Gastroesophageal sphincter (tissue), 3 donors: ENCODE results near the gene TATDN3.

ENCODE experiments used
- EP300 ChIP-seq: sonication (generic); formaldehyde crosslinking; IDR thresholded peaks from one replicate; pipeline ENCODE4 v1.6.1; 2017; ENCODE audit warnings: antibody characterized with exemption, mild to moderate bottlenecking
- POLR2A ChIP-seq, 2 donors: fragments of 450-650 bp; IDR thresholded peaks; one replicate each; pipeline ENCODE4 v1.6.1; 2017; ENCODE audit warnings: antibody characterized with exemption in 2 of 2, mild to moderate bottlenecking in 2 of 2, moderate library complexity in 1 of 2
- POLR2AphosphoS5 ChIP-seq: sonication (generic); formaldehyde crosslinking; IDR thresholded peaks from one replicate; pipeline ENCODE4 v1.6.1; 2017; ENCODE audit warnings: antibody characterized with exemption
- TF ChIP-seq, protein P1 (sequence below), 4 experiments: fragments of 200-600 bp in 2 of 4; fragments of 450-650 bp in 2 of 4; sonication (generic) in 1 of 4; IDR thresholded peaks; one replicate each; pipeline ENCODE4 v1.5.1; 2017 to 2019; ENCODE audit warnings: antibody characterized with exemption in 4 of 4, mild to moderate bottlenecking in 2 of 4, moderate library complexity in 2 of 4

DNA sequence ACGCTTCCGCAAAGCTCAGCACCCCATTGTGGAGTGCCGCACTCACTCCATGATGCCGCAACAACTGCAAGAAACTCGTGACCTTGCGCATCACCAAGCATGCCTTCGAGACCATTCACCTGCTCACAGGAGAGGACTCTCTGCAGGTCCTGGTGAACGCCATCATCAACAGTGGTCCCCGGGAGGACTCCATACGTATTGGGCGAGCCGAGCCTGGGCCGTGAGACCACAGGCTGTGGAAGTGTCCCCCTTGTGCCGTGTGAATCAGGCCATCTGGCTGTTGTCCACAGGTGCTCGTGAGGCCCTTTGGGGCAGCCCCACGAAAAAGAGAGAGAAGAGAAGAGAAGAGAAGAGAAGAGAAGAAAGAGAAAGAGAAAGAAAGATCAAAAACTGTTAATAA lies 32.5 kb downstream of the TATDN3 start:
- TF ChIP-seq, protein P1, sequence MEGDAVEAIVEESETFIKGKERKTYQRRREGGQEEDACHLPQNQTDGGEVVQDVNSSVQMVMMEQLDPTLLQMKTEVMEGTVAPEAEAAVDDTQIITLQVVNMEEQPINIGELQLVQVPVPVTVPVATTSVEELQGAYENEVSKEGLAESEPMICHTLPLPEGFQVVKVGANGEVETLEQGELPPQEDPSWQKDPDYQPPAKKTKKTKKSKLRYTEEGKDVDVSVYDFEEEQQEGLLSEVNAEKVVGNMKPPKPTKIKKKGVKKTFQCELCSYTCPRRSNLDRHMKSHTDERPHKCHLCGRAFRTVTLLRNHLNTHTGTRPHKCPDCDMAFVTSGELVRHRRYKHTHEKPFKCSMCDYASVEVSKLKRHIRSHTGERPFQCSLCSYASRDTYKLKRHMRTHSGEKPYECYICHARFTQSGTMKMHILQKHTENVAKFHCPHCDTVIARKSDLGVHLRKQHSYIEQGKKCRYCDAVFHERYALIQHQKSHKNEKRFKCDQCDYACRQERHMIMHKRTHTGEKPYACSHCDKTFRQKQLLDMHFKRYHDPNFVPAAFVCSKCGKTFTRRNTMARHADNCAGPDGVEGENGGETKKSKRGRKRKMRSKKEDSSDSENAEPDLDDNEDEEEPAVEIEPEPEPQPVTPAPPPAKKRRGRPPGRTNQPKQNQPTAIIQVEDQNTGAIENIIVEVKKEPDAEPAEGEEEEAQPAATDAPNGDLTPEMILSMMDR (IDR thresholded peaks at IDR 0.05), result no peak
- TF ChIP-seq POLR2A (IDR thresholded peaks at IDR 0.05) (no peak), EP300 (no peak), POLR2AphosphoS5 (no peak)
